ENCODE data around the gene MOB3B.

MOB3B gene

DNA sequence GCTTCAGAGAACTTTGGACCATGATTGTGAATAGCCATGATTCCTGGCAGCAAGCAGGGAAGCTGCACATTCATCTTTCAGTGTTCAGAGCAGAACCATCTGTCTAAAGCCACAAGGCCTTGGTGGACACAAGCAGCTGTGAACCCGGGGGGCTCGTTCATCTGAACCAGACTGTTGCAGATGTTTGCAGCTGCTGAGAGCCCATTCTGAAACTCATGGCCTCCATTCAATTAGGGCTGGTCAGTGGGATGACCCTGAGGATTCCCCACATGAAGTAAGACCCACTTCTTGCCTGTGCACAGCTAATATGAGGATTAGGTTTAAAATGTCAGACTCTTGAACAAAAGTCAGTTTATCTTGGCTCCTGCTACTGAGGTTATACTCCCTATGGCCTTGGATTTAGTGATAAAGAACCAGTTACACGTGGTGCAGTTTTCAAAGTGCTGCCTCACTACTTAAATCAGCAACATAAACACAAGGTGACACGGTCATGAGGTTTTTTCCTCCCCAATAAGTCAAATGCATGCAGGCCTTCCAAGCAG is 115.3 kb downstream of the MOB3B start:
- DNase-seq: no peak

DNA sequence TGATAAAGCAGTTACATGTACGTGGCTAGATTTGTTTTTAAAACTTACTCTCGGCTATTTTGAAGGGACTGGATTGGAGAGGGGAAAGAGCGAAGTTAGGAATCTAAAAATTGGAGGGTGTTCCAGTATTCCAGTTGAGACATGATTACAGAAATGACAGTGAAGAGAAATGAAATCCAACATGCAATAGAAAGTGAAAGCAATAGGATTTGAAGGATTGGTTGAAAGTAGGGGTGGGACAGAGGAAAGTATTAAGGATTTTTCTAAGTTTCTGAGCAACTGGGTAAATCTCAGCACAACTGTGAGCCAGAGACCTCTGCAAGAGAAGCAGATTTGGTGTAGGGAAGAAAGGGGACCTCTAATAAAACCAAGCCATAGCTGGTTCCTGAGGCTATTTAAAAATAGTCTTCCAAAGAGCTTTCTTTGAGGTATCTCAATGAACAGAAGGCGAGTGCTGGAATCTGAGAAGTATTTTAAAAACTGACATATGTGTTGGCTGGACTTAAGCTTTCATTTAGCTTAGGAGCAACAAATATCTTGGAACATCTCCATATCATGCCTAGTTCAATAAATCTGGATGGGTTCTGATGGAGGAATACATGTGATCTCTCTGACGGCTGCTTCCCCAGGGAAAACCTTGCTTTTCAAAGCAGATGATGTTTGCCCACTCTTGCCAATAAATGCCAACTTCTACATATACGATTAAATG is 115.9 kb downstream of the MOB3B start:
- no peak for DNase-seq

GRCh38 chr9:27412963-27413362 is 116.7 kb downstream of the MOB3B start:
- no peak for DNase-seq

DNA sequence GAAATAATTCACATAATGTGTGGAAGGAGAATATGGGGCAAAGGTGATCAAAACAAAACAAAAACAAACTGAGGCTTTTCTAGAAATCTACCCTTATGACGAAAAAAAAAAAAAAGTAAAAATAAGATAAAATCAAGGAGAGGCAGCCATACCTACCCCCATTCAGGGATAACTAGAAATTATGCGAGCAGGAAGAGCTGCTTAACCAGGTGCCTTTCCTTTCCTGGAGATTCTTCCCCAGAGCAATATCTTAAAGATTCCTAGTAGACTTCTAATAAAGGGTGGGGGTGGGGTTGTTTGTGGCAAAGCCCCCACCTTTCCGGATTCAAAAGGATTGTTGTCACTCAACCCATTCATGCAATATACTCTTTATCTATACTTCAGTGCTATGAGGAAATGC is 117.5 kb downstream of the MOB3B start:
- DNase-seq: no peak

GRCh38 chr9:27408482-27408881 is 121.1 kb downstream of the MOB3B start:
- DNase-seq: no peak

DNA sequence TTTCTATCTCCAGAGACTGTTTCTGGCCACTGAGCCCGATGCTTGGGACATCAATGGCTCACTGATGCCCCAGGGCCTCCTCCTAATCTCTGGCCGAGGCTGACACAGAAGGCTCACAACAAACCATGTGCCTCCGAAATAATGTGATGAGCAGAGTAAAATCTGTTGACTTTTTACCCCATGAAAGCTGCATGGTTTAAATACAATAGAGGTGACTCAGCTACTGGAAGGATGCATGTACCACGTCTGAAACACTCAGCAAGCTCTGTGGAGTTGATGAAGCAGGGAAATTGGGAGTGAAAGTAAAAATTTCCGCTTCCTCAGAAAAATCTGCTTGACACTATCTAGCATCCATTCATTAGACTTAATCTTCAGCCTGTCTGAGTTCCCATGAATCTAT is 121.6 kb downstream of the MOB3B start:
- DNase-seq: no peak

- no peak for DNase-seq
Observed at GRCh38 chr9:27407491-27407890, 122.1 kb downstream of the MOB3B start.

GRCh38 chr9:27404661-27405060 is 125.0 kb downstream of the MOB3B start:
- no peak for DNase-seq

DNA sequence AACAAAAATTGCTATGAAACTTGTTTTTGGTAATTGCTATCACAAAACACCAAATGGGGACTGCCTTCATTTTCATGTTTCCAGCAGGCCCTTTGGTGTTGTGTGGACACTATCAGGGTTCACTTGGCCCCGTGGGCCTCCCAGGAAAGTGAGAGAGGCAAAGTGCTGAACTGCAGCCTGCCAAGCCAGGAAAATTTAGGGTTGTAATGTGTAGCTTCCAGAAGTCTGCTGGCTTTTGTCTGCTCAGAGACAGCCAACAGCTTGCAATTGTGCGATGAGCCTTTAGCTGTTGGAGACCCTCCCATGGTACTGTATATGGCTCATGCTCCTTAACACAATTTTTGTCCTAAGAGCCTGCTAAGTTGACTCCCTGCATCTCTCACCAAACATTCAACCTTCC is 127.0 kb downstream of the MOB3B start:
- DNase-seq: no peak

DNA sequence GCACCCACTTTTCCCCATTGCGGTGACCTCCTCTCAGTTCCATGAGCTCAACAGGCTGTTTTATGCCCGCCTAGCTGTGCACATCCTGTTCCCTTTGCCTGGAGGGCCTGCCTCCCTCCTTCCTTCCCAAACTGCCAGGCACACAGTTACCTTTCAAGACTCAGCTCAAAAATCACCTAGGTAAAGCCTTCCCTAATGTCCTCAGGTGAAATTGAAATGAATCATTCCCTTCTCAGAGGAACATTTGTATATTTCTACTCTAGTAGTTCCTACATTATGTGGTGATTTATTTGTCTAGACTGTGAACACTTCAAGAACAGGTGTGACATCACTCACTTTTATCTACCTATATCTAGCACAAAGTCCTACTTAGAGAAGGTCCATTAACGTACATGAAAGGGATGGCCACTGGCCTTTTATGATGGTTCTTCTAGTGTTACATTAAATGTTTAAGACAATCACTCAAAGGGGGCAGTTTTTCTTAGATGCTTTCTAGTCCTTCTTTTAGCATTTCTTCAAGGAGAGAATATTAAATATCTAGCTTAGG is 129.2 kb downstream of the MOB3B start:
- DNase-seq: no peak

- no peak for DNase-seq
Observed at GRCh38 chr9:27398982-27399653, 130.5 kb downstream of the MOB3B start.

DNA sequence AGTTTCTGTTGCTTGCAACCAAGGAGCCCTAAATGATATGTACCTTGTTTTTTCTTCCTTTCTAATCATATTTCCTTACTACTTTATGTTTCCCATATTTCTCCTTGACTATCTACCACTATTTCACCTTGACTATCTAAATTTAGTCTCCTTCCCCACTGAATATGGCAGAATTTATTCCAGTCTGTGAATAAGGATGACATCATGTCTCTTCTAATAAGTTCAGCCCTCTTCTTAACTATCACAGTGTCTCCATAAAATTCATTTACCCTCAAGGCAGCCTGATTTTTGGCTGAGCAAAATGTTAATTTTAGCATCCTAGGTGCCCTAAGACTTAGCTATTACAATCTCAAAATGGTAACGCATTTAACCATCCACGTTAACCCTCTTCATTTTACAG is 133.1 kb downstream of the MOB3B start:
- no peak for DNase-seq

DNA sequence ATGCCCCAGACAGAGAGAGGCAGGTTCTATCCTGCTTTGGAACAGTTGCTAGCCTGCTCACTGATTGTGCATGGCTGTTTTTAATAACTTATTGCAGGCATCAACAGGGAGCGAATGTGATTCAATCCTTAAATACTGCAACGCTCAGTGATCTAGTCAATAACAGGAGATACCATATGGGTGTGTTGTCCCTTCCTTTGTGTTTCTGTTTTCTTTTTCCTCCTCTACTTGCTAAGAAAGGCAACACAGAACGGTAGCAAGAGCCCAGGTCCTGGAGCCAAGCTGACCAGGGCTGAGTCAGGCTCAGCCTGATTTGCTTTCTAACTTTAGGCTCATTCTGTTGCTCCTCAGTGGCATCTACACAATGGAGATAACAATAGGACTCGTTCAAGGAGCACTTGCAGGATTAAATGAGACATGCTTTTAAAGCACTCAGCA is 134.1 kb downstream of the MOB3B start:
- no peak for DNase-seq

GRCh38 chr9:27394826-27395201 is 134.8 kb downstream of the MOB3B start:
- no peak for DNase-seq

DNA sequence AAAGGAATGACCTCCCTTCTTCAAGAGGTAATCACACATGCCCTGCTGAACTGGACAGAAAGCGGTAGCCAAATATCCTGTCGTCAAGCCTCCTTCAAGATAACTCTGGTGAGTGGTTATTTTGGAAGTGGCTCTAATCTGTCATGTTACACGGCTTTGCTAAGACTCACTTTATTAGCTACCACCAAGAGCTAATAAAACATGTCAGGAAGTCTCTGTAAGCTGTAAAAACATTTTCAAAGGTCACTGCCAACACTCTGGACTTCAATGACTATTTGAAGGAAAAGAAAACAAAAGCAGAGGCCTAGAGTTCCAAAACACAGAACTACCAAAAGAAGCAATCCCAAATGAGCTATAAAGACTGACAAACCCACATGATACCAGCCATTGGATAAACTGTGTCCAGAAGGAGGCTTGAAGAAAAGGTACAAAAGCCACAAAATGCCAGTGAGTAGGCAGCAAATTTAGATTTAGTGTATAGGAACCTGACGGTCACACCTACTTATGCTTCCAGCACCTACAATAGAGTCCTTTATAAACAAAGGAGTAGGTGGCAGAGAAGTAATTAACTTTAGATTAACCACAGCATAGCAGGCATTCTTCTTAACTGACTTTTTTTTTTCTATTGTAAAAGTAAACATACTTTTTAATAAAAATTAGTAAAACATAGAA is 135.3 kb downstream of the MOB3B start:
- no peak for DNase-seq

DNA sequence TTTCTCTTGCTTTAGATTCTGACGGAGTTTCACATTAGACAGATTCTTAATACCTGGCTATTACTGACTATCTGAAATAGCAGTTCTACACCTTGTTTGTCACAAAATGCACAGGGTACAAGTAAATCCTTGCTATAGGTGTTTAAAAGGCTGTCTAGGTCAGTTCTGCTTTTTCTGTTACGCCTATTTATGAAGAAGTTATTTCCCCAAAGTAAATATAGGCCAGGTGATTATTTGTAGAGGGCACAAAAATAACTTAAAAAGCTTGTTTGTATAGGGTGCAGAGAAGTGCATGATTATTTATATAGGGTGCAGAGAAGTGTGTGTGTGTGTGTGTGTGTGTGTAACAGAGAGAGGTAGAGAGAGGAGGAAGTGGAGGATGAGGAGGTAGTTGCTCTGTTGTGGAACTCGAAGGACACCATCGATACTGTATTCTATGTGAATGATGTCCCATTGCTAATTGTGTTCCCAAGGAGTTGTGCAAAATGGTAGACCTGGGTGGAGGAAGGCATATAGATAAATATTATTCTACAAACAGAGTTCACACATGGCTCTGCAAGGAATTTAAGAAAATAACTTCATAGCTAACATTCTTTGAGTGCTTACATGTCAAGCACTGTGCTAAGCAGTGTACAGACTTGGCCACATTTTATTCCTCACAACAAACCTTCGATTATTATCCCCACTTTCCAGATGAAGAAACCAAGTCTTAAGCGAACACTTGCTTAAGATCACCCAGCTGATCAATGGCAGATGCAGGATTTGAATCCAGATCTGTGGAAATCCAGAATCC is 136.4 kb downstream of the MOB3B start:
- DNase-seq: no peak

- no peak for DNase-seq
Observed at GRCh38 chr9:27392451-27392850, 137.2 kb downstream of the MOB3B start.

DNA sequence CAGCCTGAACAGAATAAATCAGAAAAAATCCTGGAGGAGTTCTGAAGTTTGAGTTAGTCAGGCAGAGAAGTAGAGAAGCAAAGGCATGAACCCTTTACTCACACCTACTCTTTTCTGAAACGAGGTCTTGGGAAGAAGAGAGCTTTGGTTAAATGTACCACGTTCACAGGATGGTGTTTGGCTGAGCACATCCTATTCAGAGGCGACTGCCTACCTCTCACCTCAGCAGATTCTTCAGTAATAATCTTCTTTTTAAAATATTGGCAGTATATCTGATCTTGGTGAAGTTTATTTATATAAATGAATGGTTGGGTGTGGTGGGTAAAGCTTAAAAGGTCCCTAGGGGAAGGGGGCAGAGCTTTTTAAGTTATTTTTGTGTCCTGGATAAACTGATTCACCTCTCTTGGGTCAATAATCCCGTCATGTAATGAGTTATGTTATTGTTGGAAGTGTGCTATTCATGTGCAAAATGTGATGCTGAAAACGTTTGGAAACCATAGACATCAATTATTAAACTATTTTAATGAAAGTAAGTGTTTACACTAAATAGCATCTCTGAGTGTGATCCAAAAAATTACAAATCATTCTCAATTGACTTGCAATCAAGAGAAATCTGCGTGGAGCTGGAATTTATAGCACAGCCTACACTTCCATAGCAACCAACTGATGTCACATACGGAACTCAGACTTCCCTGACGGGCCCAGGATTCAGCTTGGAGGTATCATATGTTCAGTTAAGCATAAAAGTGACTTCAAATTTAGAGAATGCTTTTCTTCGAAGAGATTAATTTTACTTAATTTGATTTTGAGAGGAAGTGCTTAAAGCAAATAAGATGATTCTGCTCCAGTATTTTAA is 138.3 kb downstream of the MOB3B start:
- DNase-seq: no peak

GRCh38 chr9:27388150-27388549 is 141.5 kb downstream of the MOB3B start:
- no peak for DNase-seq

DNA sequence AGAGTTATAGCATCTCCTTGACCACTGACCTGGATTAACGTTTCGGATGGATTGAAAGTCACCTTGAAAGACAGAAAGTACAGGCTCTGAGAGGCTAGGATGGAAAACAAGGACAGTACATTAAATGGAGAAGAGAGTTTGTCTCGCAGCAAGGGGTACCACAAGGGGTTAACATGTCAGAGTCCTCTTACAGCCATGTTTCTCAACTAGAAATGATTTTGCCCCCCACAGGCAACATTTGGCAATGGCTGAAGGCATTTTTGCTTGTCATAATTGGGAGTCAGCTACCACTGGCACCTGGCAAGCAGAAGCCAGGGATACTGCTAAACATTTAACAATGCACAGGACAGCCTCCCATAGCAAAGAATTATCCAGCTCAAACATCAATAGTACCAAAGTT is 141.9 kb downstream of the MOB3B start:
- no peak for DNase-seq

DNA sequence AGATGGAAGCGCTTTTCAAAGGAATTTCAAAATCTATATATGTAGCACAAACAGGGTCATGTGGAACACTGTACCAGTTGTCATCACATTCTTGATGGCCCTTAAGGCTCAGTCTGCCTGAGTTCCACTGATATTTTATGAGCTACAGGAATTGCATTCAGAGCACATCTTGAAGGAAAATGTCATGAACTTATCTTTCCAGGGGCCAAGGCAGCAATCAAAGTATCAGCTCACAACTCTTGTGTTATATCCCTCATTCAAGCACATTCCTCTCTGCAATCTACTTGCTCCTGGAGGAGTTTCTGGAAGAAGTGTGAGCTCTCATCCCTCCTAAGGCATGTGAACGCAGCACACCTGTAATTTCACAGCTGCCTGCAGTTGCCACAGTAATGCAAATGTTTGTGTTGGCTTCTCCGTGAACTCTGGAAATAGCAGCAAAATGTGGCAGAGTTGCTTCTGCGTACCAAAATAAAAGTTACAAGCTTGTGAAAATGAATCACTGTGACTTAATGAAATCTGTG is 143.0 kb downstream of the MOB3B start:
- DNase-seq: no peak
